LNCaP clone FGC (cell line): Measurements from ENCODE around the gene PYURF.
"Not testable (repeated sequence)": the region's sequence is repeated elsewhere in the genome, so short reads cannot be mapped to it uniquely, and the experiment has no call there.

Source experiments
- DNase-seq: peaks from one replicate; pipeline ENCODE4 v3.0.0-alpha.2; 2011; ENCODE audit warnings: low read depth
- H3K4me3 ChIP-seq: 2 replicates; pipeline ENCODE4 v1.5.1; 2011; ENCODE audit warnings: mild to moderate bottlenecking, low read depth, low read length, control low read depth
- TF ChIP-seq, protein P1 (sequence below): IDR thresholded peaks from 2 replicates; pipeline ENCODE4 v1.5.1; 2012; ENCODE audit warnings: mild to moderate bottlenecking; ENCODE audit not compliant: control insufficient read depth, insufficient read depth; ENCODE audit errors: extremely low read depth

Gene PYURF, protein sequence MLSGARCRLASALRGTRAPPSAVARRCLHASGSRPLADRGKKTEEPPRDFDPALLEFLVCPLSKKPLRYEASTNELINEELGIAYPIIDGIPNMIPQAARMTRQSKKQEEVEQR

DNA sequence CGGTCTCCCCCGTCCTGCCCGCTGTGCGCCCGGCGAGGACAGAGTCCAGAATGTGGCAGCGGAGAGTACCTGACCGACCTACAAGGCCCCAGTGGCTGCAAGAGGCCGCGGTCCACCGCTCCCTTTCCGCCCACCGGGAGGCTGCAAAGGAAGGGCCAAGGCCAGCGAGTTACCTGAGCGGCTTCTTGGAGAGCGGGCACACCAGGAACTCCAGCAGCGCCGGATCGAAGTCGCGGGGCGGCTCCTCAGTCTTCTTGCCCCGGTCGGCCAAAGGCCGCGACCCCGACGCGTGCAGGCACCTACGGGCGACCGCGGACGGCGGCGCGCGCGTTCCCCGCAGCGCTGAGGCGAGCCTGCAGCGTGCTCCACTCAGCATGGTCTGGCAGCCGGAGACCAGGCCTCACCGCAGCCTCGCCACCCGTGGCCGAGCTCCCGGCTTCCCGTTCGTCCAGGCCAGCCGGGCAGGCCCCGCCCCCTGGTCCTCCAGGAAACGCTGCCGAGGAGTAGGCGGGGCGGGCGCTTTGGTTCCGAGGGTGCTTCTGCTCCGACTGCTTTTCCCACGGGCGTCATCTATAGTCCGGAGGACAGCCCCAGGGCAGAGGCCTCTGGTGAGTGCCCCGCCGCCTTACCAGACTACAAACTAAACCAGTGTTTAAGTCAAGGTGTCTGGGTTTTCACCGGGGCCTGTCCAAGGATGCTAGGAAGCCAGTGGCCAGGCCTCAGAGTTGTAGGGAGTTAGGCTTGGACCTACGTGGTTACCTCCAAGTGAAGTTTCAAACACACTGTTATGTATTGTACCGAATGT, at the start of gene PYURF:
Gene PYURF (minus strand): TSS at position 452 of the 805 bp plus-strand sequence. CDS start 76 bp downstream, at position 376.
- H3K4me3 ChIP-seq: peak within 1 kb of the TSS; percentile 97
- peak; percentile 82 for DNase-seq
- TF ChIP-seq, protein P1, sequence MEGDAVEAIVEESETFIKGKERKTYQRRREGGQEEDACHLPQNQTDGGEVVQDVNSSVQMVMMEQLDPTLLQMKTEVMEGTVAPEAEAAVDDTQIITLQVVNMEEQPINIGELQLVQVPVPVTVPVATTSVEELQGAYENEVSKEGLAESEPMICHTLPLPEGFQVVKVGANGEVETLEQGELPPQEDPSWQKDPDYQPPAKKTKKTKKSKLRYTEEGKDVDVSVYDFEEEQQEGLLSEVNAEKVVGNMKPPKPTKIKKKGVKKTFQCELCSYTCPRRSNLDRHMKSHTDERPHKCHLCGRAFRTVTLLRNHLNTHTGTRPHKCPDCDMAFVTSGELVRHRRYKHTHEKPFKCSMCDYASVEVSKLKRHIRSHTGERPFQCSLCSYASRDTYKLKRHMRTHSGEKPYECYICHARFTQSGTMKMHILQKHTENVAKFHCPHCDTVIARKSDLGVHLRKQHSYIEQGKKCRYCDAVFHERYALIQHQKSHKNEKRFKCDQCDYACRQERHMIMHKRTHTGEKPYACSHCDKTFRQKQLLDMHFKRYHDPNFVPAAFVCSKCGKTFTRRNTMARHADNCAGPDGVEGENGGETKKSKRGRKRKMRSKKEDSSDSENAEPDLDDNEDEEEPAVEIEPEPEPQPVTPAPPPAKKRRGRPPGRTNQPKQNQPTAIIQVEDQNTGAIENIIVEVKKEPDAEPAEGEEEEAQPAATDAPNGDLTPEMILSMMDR: 0 out of 2 replicates have a peak, but pooled peaks have one; percentile 1

DNA sequence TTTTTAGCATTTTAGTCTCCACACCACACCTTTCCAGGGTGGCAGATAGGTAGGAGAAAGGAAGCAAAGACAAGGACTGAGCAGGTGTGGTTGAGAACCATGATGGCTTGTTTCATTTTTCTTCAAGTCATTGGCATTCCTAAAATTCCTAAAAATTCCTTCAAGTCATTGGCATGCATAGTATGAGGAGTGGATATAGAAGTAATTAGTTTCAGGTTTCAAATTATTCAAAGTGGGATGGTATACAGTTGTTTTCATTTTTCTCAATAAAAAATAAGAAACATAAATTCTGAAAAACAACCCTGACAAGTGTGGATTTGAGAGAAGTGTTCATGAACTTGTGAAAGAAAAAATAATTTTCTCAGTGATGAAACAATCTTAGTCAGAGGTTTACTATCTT, 46.4 kb upstream of the PYURF start:
- DNase-seq: no peak
- H3K4me3 ChIP-seq: no peak overlapping the region
- TF ChIP-seq, protein P1: no peak

DNA sequence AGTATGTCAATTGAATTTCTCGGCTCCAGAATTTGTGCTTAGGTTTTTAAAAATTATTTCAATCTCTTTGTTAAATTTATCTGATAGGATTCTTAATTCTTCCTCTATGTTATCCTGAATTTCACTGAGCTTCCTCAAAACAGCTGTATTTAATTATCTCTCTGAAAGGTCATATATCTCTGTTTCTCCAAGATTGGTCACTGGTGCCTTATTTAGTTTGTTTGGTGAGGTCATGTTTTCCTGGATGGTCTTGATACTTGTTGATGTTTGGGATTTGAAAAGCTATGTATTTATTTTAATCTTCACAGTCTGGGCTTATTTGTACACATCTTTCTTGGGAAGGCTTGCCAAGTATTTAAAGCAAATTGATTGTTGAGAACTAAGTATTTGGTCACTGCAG, 44.0 kb upstream of the PYURF start:
- TF ChIP-seq, protein P1: no peak

DNA sequence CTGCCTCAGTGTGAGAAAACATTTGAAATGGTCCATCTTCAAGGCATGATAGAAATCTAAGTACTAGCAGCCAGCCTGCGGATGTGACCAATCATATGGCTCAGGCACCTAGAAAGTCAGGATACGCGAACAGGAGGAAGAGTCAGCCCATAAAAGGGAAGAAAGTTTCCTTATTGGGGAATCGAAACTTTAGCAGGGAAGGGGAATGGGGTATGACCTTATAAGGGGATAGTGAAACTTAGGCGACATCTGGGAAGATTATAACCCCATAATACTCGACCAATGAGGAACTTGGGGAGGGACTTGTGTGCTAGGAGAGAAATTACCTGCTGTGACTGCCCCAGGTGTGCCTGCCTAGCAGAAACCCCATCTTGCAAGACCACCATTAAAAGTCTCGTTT, 26.2 kb upstream of the PYURF start:
- DNase-seq: no peak
- H3K4me3 ChIP-seq: no peak overlapping the region
- TF ChIP-seq, protein P1: no peak

More for the DNA sequence above, 44.0 kb upstream of the PYURF start:
- no peak overlapping the region for H3K4me3 ChIP-seq
- DNase-seq: no peak

DNA sequence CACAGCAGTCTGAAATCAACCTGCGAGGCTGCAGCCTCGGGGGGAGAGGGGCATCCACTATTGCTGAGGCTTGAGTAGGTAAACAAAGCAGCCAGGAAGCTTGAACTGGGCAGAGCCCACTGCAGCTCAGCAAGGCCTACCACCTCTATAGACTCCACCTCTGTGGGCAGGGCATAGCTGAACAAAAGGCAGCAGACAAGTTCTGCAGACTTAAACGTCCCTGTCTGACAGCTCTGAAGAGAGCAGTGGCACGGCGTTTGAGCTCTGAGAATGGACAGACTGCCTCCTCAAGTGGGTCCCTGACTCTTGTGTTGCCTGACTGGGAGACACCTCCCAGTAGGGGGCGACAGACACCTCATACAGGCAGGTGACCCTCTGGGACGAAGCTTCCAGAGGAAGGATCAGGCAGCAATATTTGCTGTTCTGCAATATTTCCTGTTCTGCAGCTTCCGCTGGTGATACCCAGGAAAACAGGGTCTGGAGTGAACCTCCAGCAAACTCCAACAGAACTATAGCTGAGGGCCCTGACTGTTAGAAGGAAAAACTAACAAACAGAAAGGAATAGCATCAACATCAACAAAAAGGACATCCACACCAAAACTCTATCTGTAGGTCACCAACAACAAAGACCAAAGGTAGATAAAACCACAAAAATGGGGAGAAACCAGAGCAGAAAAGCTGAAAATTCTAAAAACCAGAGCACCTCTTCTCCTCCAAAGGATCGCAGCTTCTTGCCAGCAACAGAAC, 15.9 kb upstream of the PYURF start:
- H3K4me3 ChIP-seq: not testable (repeated sequence)
- peak; percentile 40 for DNase-seq
- TF ChIP-seq, protein P1: peak; percentile 84

DNA sequence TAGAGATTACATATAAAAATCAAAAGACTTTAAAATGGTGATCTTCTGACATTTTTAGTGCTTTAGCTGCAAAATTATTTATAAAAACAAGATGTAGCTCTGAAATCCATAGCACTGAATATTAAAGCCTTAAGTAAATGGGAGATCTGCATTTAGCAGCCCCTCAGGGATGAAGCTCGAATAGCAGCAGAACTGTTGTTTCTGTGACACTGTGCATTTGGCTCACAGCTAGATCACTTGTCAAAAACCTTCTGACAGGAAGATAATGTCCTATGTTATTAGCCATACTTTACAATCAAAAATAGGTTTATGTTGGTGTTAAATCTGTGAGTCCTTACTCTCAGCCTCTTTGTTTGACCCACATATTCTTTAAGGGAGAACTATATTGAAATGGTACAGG, 14.1 kb upstream of the PYURF start:
- DNase-seq: no peak
- TF ChIP-seq, protein P1: no peak
- H3K4me3 ChIP-seq: no peak overlapping the region
